Gastrocnemius medialis (tissue), 4 donors: ENCODE data around the gene FAM228A. TPM values are rescaled to one million over a fixed set of nuclear protein-coding genes. Genes with fewer than 3 reads are reported as not detected.

Experiments
- ATAC-seq, 2 donors: fragments of 150-250 bp; one replicate each; pipeline ENCODE4 v1.9.1; 2016
- DNase-seq, 2 donors: peaks; one replicate each; pipeline ENCODE4 v3.0.0-alpha.2; 2019
- H3K27ac ChIP-seq, 4 donors: fragments of 200-600 bp; sonication (generic); 1 replicate in 1 of 4; 2 replicates in 3 of 4; pipeline ENCODE4 v1.5.1; 2016 to 2018; ENCODE audit warnings: mild to moderate bottlenecking in 2 of 4, moderate library complexity in 1 of 4
- H3K27me3 ChIP-seq, 3 donors: fragments of 200-600 bp; sonication (generic) in 2 of 3; 1 replicate in 1 of 3; 2 replicates in 2 of 3; pipeline versions ENCODE4 v1.5.1 to v1.6.0; 2016 to 2019; ENCODE audit warnings: mild to moderate bottlenecking in 1 of 3, moderate library complexity in 1 of 3
- H3K36me3 ChIP-seq, 2 donors: fragments of 200-600 bp; sonication (generic) in 1 of 2; one replicate each; pipeline ENCODE4 v1.5.1; 2017 to 2018
- H3K4me1 ChIP-seq, 2 donors: fragments of 200-600 bp; sonication (generic) in 1 of 2; one replicate each; pipeline ENCODE4 v1.5.1; 2016 to 2017; ENCODE audit warnings: mild to moderate bottlenecking in 2 of 2
- H3K4me3 ChIP-seq, 4 donors: fragments of 200-600 bp; sonication (generic) in 3 of 4; 1 replicate in 1 of 4; 2 replicates in 3 of 4; pipeline ENCODE4 v1.5.1; 2016 to 2019; ENCODE audit warnings: mild to moderate bottlenecking in 2 of 4
- H3K9me3 ChIP-seq, 3 donors: fragments of 200-600 bp; sonication (generic) in 2 of 3; 1 replicate in 1 of 3; 2 replicates in 2 of 3; pipeline ENCODE4 v1.5.1; 2016 to 2019
- CTCF ChIP-seq, 5 experiments: fragments of 450-650 bp in 3 of 5; fragments of 200-600 bp in 2 of 5; sonication (generic) in 2 of 5; IDR thresholded peaks in 4 of 5; conservative IDR thresholded peaks in 1 of 5; 1 replicate in 4 of 5; 2 replicates in 1 of 5; pipeline ENCODE4 v1.5.1; 2016 to 2019; ENCODE audit warnings: antibody characterized with exemption in 5 of 5, mild to moderate bottlenecking in 3 of 5, moderate library complexity in 3 of 5
- POLR2A ChIP-seq, 2 donors: fragments of 450-650 bp; IDR thresholded peaks; one replicate each; pipeline ENCODE4 v1.6.1; 2017; ENCODE audit warnings: antibody characterized with exemption in 2 of 2, mild to moderate bottlenecking in 2 of 2, moderate library complexity in 2 of 2
- in situ Hi-C, 4 donors: fragments of 200-750 bp; cut with MboI; loops; one replicate each; pipeline versions ENCODE4 v1.15.0 to v1.8.0; 2017; ENCODE audit warnings: low sequenced_read_pairs in 4 of 4
- intact Hi-C: fragments of 100-400 bp; cut with DNase I; formaldehyde crosslinking; loops from one replicate; pipeline ENCODE4 v1.15.1; 2023; ENCODE audit warnings: low total_unique reads
- total RNA-seq, 4 donors: library from RNA; depleted of rRNA; stranded (reverse); fragments of >200 nt; gene quantifications; one replicate each; pipeline versions ENCODE4 v1.1.0 to v1.2.3, GENCODE V29; 2016

The FAM228A gene
- total RNA-seq, 4 donors from 2014 or later, result 0.39 to 0.41 TPM; not detected in 2

GRCh38 chr2:24207359-24207758 is 32.5 kb downstream of the FAM228A start:
- Histone ChIP-seq H3K36me3 (peaks cover 0 to 90% of the 10 kb centered on the region in 2 donors), H3K4me3 (no peak overlapping the region), H3K4me1 (peaks cover 0 to 6% of the 10 kb centered on the region in 2 donors), H3K27ac (no peak overlapping the region), H3K9me3 (no peaks in the 10 kb centered on the region), H3K27me3 (no peaks in the 10 kb centered on the region)
- in situ Hi-C loops, result no loop called here
- ATAC-seq, result no peak
- no peak for DNase-seq
- intact Hi-C loops, result no loop called here
- no peak for TF ChIP-seq POLR2A (IDR thresholded peaks at IDR 0.05)
- no peak for TF ChIP-seq CTCF (IDR thresholded peaks at IDR 0.05 in 4 of 5, conservative IDR thresholded peaks at IDR 0.05 in 1 of 5)

- H3K36me3 ChIP-seq, result peaks cover 0 to 94% of the 10 kb centered on the region in 2 donors
- intact Hi-C loops, result no loop called here
- H3K4me3 ChIP-seq, result no peak overlapping the region
- in situ Hi-C loops, result no loop called here
- no peaks in the 10 kb centered on the region for H3K4me1 ChIP-seq
- no peaks in the 10 kb centered on the region for H3K27me3 ChIP-seq
- H3K27ac ChIP-seq, result no peak overlapping the region
- no peak for ATAC-seq
- TF ChIP-seq CTCF (IDR thresholded peaks at IDR 0.05 in 4 of 5, conservative IDR thresholded peaks at IDR 0.05 in 1 of 5) (no peak), POLR2A (IDR thresholded peaks at IDR 0.05) (no peak)
- DNase-seq, result no peak
- H3K9me3 ChIP-seq, result no peaks in the 10 kb centered on the region
Measured at GRCh38 chr2:24208490-24208889, 33.6 kb downstream of the FAM228A start.

- H3K4me1 ChIP-seq, result no peaks in the 10 kb centered on the region
- DNase-seq (no peak), ATAC-seq (no peak)
- no peaks in the 10 kb centered on the region for H3K27me3 ChIP-seq
- no peaks in the 10 kb centered on the region for H3K9me3 ChIP-seq
- intact Hi-C loops (no loop called here), in situ Hi-C loops (no loop called here)
- H3K36me3 ChIP-seq, result peaks cover 0 to 84% of the 10 kb centered on the region in 2 donors
- H3K27ac ChIP-seq, result no peak overlapping the region
- TF ChIP-seq POLR2A (IDR thresholded peaks at IDR 0.05) (no peak), CTCF (IDR thresholded peaks at IDR 0.05 in 4 of 5, conservative IDR thresholded peaks at IDR 0.05 in 1 of 5) (no peak)
- H3K4me3 ChIP-seq, result no peak overlapping the region
Measured at GRCh38 chr2:24209389-24210105, 34.7 kb downstream of the FAM228A start.

- in situ Hi-C loops, result no loop called here
- TF ChIP-seq CTCF (IDR thresholded peaks at IDR 0.05 in 4 of 5, conservative IDR thresholded peaks at IDR 0.05 in 1 of 5), result no peak
- TF ChIP-seq POLR2A (IDR thresholded peaks at IDR 0.05), result no peak
Measured at GRCh38 chr2:24210106-24210455, 35.2 kb downstream of the FAM228A start.

GRCh38 chr2:24210723-24211122 is 35.9 kb downstream of the FAM228A start:
- intact Hi-C loops, result no loop called here
- peaks cover 0 to 81% of the 10 kb centered on the region in 2 donors for H3K36me3 ChIP-seq
- ATAC-seq (no peak), DNase-seq (no peak)
- H3K4me1 ChIP-seq, result no peaks in the 10 kb centered on the region
- H3K9me3 ChIP-seq, result no peaks in the 10 kb centered on the region
- no peak for TF ChIP-seq POLR2A (IDR thresholded peaks at IDR 0.05)
- no peak for TF ChIP-seq CTCF (IDR thresholded peaks at IDR 0.05 in 4 of 5, conservative IDR thresholded peaks at IDR 0.05 in 1 of 5)
- no peaks in the 10 kb centered on the region for H3K27me3 ChIP-seq
- no peak overlapping the region for H3K27ac ChIP-seq
- no peak overlapping the region for H3K4me3 ChIP-seq
- in situ Hi-C loops, result no loop called here

More at GRCh38 chr2:24210106-24210455, 35.2 kb downstream of the FAM228A start:
- no peak overlapping the region for H3K27ac ChIP-seq
- no peaks in the 10 kb centered on the region for H3K27me3 ChIP-seq
- no peak overlapping the region for H3K4me3 ChIP-seq
- ATAC-seq, result no peak
- intact Hi-C loops, result no loop called here
- H3K4me1 ChIP-seq, result no peaks in the 10 kb centered on the region
- H3K36me3 ChIP-seq, result peaks cover 0 to 82% of the 10 kb centered on the region in 2 donors
- no peaks in the 10 kb centered on the region for H3K9me3 ChIP-seq
- no peak for DNase-seq
